Neutrophil (primary cell): ENCODE data around the gene PPP1R1C.
"Not testable (repeated sequence)": the region's sequence is repeated elsewhere in the genome, so short reads cannot be mapped to it uniquely, and the experiment has no call there.

ENCODE experiments used
- H3K27ac ChIP-seq: fragments of 200-600 bp; sonication (generic); 2 replicates; pipeline ENCODE4 v1.5.1; 2016; ENCODE audit warnings: mild to moderate bottlenecking, moderate library complexity
- H3K27me3 ChIP-seq: fragments of 200-600 bp; sonication (generic); 2 replicates; pipeline ENCODE4 v1.6.0; 2016; ENCODE audit warnings: mild to moderate bottlenecking
- H3K36me3 ChIP-seq: fragments of 200-600 bp; sonication (generic); 2 replicates; pipeline ENCODE4 v1.5.1; 2017
- H3K4me1 ChIP-seq, 2 experiments: fragments of 200-600 bp in 1 of 2; sonication (generic) in 1 of 2; 1 replicate in 1 of 2; 2 replicates in 1 of 2; pipeline versions ENCODE4 v1.5.1 to v1.6.1; 2013 to 2016; ENCODE audit warnings: low read depth in 1 of 2, low read length in 1 of 2, mild to moderate bottlenecking in 1 of 2, moderate library complexity in 1 of 2; ENCODE audit not compliant: control insufficient read depth in 1 of 2, insufficient read depth in 1 of 2
- H3K4me3 ChIP-seq, 2 experiments: fragments of 200-600 bp in 1 of 2; sonication (generic) in 1 of 2; 1 replicate in 1 of 2; 2 replicates in 1 of 2; pipeline ENCODE4 v1.5.1; 2013 to 2016; ENCODE audit warnings: low read depth in 1 of 2, low read length in 1 of 2, mild to moderate bottlenecking in 1 of 2, moderate library complexity in 1 of 2
- H3K9me3 ChIP-seq: fragments of 200-600 bp; sonication (generic); 2 replicates; pipeline ENCODE4 v1.5.1; 2016
- CTCF ChIP-seq: fragments of 200-600 bp; sonication (generic); IDR thresholded peaks from 2 replicates; pipeline ENCODE4 v1.5.1; 2016; ENCODE audit warnings: antibody characterized with exemption

PPP1R1C gene

DNA sequence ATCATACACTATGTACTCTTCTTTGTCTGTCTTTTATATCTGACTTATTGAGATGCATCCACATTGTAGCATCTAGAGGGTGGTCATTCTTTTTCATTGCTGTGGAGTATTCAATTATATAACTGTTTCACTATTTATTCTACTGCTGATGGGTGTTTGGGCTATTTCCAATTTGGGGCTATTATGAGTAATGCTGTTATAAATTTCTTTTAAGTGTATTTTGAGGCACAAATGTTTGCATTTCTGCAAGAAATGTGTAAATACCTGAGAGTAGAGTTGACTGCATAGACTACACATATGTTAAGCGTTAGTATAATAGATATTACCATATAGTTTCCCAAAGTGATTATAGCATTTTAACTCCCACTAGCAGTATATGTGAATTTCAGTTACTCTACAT lies 26.9 kb upstream of the PPP1R1C start:
- Histone ChIP-seq H3K36me3 (no peaks in the 10 kb centered on the region), H3K9me3 (no peaks in the 10 kb centered on the region), H3K27ac (no peak overlapping the region), H3K4me3 (no peak overlapping the region), H3K4me1 (peaks cover 0 to 7% of the 10 kb centered on the region in 2 experiments), H3K27me3 (no peaks in the 10 kb centered on the region)
- no peak for TF ChIP-seq CTCF

DNA sequence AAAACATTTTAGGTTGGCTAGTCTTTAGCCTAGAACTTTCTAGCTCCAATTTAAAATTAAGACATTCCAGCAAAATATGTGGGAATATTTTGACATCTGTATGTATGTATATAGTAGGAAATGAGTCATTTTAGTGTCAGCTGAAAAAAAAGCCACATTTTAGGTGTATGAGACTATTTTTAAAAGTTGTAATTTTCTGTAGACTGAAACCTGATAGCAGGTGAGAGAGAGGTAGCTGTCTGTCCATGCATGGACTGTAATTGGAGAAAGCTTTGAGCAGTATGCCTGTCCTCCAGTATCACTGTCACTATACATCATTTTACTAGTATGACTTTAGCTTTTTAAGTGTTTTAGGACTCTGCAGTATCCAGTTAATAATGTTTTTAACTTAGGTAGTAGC lies 26.1 kb upstream of the PPP1R1C start:
- H3K4me3 ChIP-seq: no peak overlapping the region
- no peaks in the 10 kb centered on the region for H3K9me3 ChIP-seq
- no peaks in the 10 kb centered on the region for H3K27me3 ChIP-seq
- TF ChIP-seq CTCF: no peak
- H3K4me1 ChIP-seq: peaks cover 0 to under 1% of the 10 kb centered on the region in 2 experiments
- H3K27ac ChIP-seq: no peak overlapping the region
- no peaks in the 10 kb centered on the region for H3K36me3 ChIP-seq

DNA sequence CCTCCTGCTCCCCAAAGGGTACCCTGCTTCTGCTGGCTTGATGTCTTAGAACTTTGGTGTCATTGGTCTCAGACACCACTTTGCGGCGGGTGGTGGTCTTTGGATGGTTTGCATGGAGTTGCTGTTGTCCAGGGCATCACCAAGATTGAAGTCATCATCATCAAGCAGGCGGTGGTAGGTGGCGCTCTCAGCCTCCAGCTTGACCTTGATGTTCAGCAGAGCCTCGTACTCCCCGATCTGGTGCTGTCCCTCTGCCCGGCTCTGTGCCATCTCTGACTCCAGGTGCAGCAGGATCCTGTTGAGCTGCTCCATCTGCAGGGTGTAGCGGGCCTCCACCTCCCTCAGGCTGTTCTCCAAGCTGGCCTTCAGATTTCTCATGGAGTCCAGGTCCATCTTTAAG lies 24.5 kb upstream of the PPP1R1C start:
- H3K4me1 ChIP-seq, H3K9me3 ChIP-seq, H3K27ac ChIP-seq, H3K4me3 ChIP-seq, H3K27me3 ChIP-seq, H3K36me3 ChIP-seq: not testable (repeated sequence)

GRCh38 chr2:181962142-181962541 lies 23.5 kb upstream of the PPP1R1C start:
- Histone ChIP-seq H3K4me3 (no peak overlapping the region), H3K27ac (no peak overlapping the region), H3K9me3 (no peaks in the 10 kb centered on the region), H3K36me3 (no peaks in the 10 kb centered on the region), H3K27me3 (no peaks in the 10 kb centered on the region), H3K4me1 (no peaks in the 10 kb centered on the region)
- no peak for TF ChIP-seq CTCF

- Histone ChIP-seq H3K9me3 (no peaks in the 10 kb centered on the region), H3K4me3 (no peak overlapping the region), H3K4me1 (no peaks in the 10 kb centered on the region), H3K36me3 (no peaks in the 10 kb centered on the region), H3K27me3 (no peaks in the 10 kb centered on the region), H3K27ac (no peak overlapping the region)
- TF ChIP-seq CTCF: no peak
Observed at GRCh38 chr2:181970160-181970794, 15.4 kb upstream of the PPP1R1C start.

GRCh38 chr2:181971032-181971431 lies 14.6 kb upstream of the PPP1R1C start:
- Histone ChIP-seq H3K4me3 (no peak overlapping the region), H3K27ac (no peak overlapping the region), H3K36me3 (no peaks in the 10 kb centered on the region), H3K9me3 (no peaks in the 10 kb centered on the region), H3K4me1 (no peaks in the 10 kb centered on the region), H3K27me3 (no peaks in the 10 kb centered on the region)
- no peak for TF ChIP-seq CTCF
